ENCODE data around the gene USP53.

- TF ChIP-seq CTCF (IDR thresholded peaks at IDR 0.05 in 2 of 3, conservative IDR thresholded peaks at IDR 0.05 in 1 of 3; ENCODE audit: insufficient read depth in 2 of 3, low read depth in 1 of 3, low read length in 3 of 3) (no peak), HNRNPK (IDR thresholded peaks at IDR 0.05; ENCODE audit: low read depth, low read length, poor library complexity, severe bottlenecking) (no peak), MTA3 (IDR thresholded peaks at IDR 0.05; ENCODE audit: borderline replicate concordance) (no peak), SMC3 (conservative IDR thresholded peaks at IDR 0.05; ENCODE audit: insufficient read depth, low read depth, low read length) (no peak), PCBP2 (IDR thresholded peaks at IDR 0.05; ENCODE audit: low read depth, low read length, poor library complexity, severe bottlenecking) (no peak), POLR2AphosphoS2 (IDR thresholded peaks at IDR 0.05; ENCODE audit: low read length) (no peak)
These were observed 27.6 kb downstream of the USP53 start for GRCh38 chr4:119240128-119240527.
